Measurements from ENCODE around the gene SYK.
"Not testable (repeated sequence)": the region's sequence is repeated elsewhere in the genome, so short reads cannot be mapped to it uniquely, and the experiment has no call there.

Gene SYK

GRCh38 chr9:90783964-90784363 is 17.7 kb upstream of the SYK start:
- no peak for TF ChIP-seq CTCF (IDR thresholded peaks at IDR 0.05; ENCODE audit: borderline replicate concordance, insufficient read depth, low read depth, low read length)
- H3K4me3 ChIP-seq (ENCODE audit: low read depth, low read length), result no peak overlapping the region

GRCh38 chr9:90787771-90788460 is 13.7 kb upstream of the SYK start:
- no peak for TF ChIP-seq CTCF (IDR thresholded peaks at IDR 0.05; ENCODE audit: borderline replicate concordance, insufficient read depth, low read depth, low read length)
- H3K4me3 ChIP-seq (ENCODE audit: low read depth, low read length), result no peak overlapping the region

GRCh38 chr9:90788527-90788926 is 13.1 kb upstream of the SYK start:
- not testable (repeated sequence) for H3K4me3 ChIP-seq (ENCODE audit: low read depth, low read length)

GRCh38 chr9:90789408-90789807 is 12.2 kb upstream of the SYK start:
- TF ChIP-seq CTCF (IDR thresholded peaks at IDR 0.05; ENCODE audit: borderline replicate concordance, insufficient read depth, low read depth, low read length), result no peak
- H3K4me3 ChIP-seq (ENCODE audit: low read depth, low read length), result no peak overlapping the region

- TF ChIP-seq CTCF (IDR thresholded peaks at IDR 0.05; ENCODE audit: borderline replicate concordance, insufficient read depth, low read depth, low read length), result no peak
- no peak overlapping the region for H3K4me3 ChIP-seq (ENCODE audit: low read depth, low read length)
These were observed 11.8 kb upstream of the SYK start for GRCh38 chr9:90789862-90790261.

GRCh38 chr9:90793024-90793423 is 8.6 kb upstream of the SYK start:
- not testable (repeated sequence) for H3K4me3 ChIP-seq (ENCODE audit: low read depth, low read length)

- TF ChIP-seq CTCF (IDR thresholded peaks at IDR 0.05; ENCODE audit: borderline replicate concordance, insufficient read depth, low read depth, low read length), result no peak
These were observed 7.9 kb upstream of the SYK start for GRCh38 chr9:90793729-90794128.

GRCh38 chr9:90795084-90795483 is 6.5 kb upstream of the SYK start:
- no peak for TF ChIP-seq CTCF (IDR thresholded peaks at IDR 0.05; ENCODE audit: borderline replicate concordance, insufficient read depth, low read depth, low read length)
- H3K4me3 ChIP-seq (ENCODE audit: low read depth, low read length), result no peak overlapping the region

More at GRCh38 chr9:90793729-90794128, 7.9 kb upstream of the SYK start:
- no peak overlapping the region for H3K4me3 ChIP-seq (ENCODE audit: low read depth, low read length)
